ENCODE measurements around the gene BLID.

Gene BLID

GRCh38 chr11:122159173-122159721 is 43.2 kb upstream of the BLID start:
- Mint-ChIP-seq H3K4me1 (peaks cover 74% of the 10 kb centered on the region), H3K9me3 (no peaks in the 10 kb centered on the region), H3K4me3 (peak overlapping the region; percentile 14 to 74 (median 71)), H3K36me3 (ENCODE audit: low read depth) (peaks cover 3% of the 10 kb centered on the region), H3K27ac (peak overlapping the region; percentile 95 to 97 (median 97)), H3K27me3 (ENCODE audit: low read depth) (peaks cover 4% of the 10 kb centered on the region)
- no peak for TF ChIP-seq CTCF (IDR thresholded peaks at IDR 0.05; ENCODE audit: unreplicated experiment in 3 of 3)

GRCh38 chr11:122158171-122158570 is 42.2 kb upstream of the BLID start:
- Mint-ChIP-seq H3K9me3 (no peaks in the 10 kb centered on the region), H3K4me1 (peaks cover 74% of the 10 kb centered on the region), H3K27me3 (ENCODE audit: low read depth) (peaks cover 4% of the 10 kb centered on the region), H3K36me3 (ENCODE audit: low read depth) (peaks cover 6% of the 10 kb centered on the region), H3K4me3 (peak overlapping the region; percentile 14 to 74 (median 71)), H3K27ac (peak overlapping the region; percentile 95 to 97 (median 97))
- TF ChIP-seq CTCF (IDR thresholded peaks at IDR 0.05; ENCODE audit: unreplicated experiment in 3 of 3) = no peak

GRCh38 chr11:122157653-122158161 is 41.7 kb upstream of the BLID start:
- Mint-ChIP-seq H3K4me1 (peaks cover 74% of the 10 kb centered on the region), H3K36me3 (ENCODE audit: low read depth) (peaks cover 6% of the 10 kb centered on the region), H3K4me3 (peak overlapping the region in 2 of 3 experiments; percentile 46 to 74), H3K27me3 (ENCODE audit: low read depth) (peaks cover 4% of the 10 kb centered on the region), H3K27ac (peak overlapping the region; percentile 95 to 97 (median 97)), H3K9me3 (no peaks in the 10 kb centered on the region)
- no peak for TF ChIP-seq CTCF (IDR thresholded peaks at IDR 0.05; ENCODE audit: unreplicated experiment in 3 of 3)

- Mint-ChIP-seq H3K27me3 (ENCODE audit: low read depth) (peaks cover 4% of the 10 kb centered on the region), H3K9me3 (no peaks in the 10 kb centered on the region), H3K4me1 (peaks cover 74% of the 10 kb centered on the region), H3K4me3 (peak overlapping the region in 2 of 3 experiments; percentile 46 to 74), H3K36me3 (ENCODE audit: low read depth) (peaks cover 6% of the 10 kb centered on the region), H3K27ac (peak overlapping the region; percentile 95 to 97 (median 97))
- TF ChIP-seq CTCF (IDR thresholded peaks at IDR 0.05; ENCODE audit: unreplicated experiment in 3 of 3) = no peak
Measured at GRCh38 chr11:122156940-122157382, 40.9 kb upstream of the BLID start.

GRCh38 chr11:122155765-122156527 is 39.9 kb upstream of the BLID start:
- Mint-ChIP-seq H3K27ac (peak overlapping the region; percentile 56 to 97 (median 63)), H3K36me3 (ENCODE audit: low read depth) (peaks cover 6% of the 10 kb centered on the region)

More at GRCh38 chr11:122155765-122156527, 39.9 kb upstream of the BLID start:
- no peak for TF ChIP-seq CTCF (IDR thresholded peaks at IDR 0.05; ENCODE audit: unreplicated experiment in 3 of 3)
- peaks cover 77% of the 10 kb centered on the region for H3K4me1 Mint-ChIP-seq
- H3K9me3 Mint-ChIP-seq = no peaks in the 10 kb centered on the region
- H3K27me3 Mint-ChIP-seq (ENCODE audit: low read depth) = peaks cover 4% of the 10 kb centered on the region
- peak overlapping the region in 1 of 3 experiments; percentile 15 for H3K4me3 Mint-ChIP-seq

All from nephron (organoid).